GM18868 (cell line): ENCODE measurements around the gene SLC37A2.
"Not testable (repeated sequence)": the region's sequence is repeated elsewhere in the genome, so short reads cannot be mapped to it uniquely, and the experiment has no call there.

Experiments used
- ATAC-seq: cut with Tn5 transposase; IDR thresholded peaks from one replicate; pipeline ENCODE4 v1.9.1; 2021; ENCODE audit warnings: mild to moderate bottlenecking, moderate library complexity; ENCODE audit not compliant: unreplicated experiment

The SLC37A2 gene

DNA sequence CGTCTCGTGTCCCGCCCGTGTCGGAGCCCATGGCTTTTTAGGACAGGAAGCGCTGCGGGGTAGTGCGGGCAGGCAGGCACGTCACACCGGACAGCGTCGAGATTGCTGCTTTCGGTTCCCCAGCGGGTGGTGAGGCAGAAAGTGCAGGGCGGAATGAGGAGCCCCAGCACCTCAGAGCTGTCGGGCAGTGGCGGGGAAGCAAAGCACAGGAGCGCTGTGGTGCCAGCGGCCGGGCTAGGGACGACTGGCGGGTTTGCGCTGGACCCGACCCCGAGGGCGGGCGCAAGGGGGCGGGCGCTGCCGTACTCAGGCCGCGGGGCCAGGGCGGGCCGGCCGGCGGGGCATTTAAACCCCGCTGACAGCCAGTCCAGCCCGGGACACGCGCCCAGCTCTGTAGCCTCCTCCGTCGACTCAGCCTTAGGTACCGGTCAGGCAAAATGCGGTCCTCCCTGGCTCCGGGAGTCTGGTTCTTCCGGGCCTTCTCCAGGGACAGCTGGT, at the start of gene SLC37A2:
SLC37A2 (plus strand) TSS at position 375 of the 498 bp plus-strand sequence; CDS start at position 438, 63 bp downstream.
- ATAC-seq: peak; percentile 94

DNA sequence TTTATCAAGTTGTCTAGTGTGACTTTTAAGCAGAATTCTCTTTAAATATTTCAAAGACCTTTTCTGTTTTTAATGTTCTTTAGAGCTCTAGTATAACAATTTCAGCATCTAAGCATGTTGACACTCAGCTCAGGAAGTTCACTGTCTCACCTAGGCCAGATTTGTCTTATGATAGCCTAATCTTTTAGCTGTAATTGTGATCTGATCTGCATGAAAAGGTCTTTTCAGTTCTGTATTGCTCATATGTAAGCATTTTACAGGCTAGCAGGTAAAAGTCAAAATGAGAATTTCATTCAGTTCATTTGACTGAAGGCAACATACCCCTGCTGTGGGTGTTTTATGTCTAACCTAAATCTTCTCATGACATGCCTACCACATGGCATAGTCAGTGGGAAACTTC, 46.7 kb upstream of the SLC37A2 start:
- ATAC-seq: no peak

DNA sequence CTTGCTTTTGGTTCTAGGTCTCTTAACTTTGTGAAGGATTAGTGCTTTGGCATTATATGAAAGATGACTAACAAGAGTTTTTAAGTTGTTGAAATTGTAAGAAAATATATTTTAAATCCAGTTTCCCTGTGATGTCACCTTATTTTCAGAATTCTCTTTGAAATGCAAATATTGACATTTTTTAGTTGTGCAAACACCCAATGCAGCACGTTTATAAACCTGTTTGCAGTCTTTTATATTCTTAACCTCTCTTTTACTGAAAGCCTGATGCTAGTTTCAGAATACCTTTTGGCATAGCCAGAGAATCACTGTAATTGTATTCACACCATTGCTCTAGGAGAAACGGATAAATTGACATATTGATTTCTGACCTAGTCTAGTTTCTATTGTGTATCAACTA, 42.8 kb upstream of the SLC37A2 start:
- no peak for ATAC-seq

DNA sequence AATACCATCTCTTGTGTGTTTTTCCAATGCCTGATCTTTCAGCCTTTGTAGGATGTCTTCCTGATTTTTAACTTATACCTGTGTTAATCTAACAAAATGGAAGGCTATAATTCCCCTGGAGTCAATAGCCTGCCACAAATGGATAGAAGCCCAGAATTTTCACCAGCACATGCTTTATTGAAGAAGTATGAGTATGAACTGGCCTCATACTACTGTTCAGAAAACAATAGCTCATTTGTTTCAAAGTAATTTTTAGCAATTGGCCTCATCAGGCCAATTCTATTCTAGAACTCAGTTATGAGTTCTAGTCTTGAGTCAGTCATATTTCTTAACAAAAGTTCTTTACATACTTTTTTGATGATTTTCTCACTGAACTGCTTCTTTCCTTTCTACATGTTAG, 40.6 kb upstream of the SLC37A2 start:
- ATAC-seq: no peak

DNA sequence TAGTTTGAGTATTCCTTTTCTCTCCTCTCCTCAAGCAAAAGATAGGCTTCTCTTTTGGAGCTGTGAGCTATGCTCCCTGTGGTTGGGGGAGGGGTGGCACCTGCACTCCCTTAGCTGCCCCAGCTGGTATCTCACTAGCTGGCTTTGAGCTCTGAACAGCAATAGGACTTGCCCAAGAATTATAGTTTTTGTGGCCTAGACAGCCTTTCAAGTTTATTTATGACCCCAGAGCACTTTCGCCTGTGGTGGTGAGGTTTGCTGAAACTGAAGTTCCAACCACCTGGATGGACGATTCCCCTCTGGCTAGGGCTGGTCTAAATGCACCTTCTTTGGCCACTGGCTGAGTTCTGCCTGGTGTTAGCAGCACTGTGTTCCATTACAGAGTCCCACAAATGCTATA, 37.1 kb upstream of the SLC37A2 start:
- ATAC-seq: no peak

DNA sequence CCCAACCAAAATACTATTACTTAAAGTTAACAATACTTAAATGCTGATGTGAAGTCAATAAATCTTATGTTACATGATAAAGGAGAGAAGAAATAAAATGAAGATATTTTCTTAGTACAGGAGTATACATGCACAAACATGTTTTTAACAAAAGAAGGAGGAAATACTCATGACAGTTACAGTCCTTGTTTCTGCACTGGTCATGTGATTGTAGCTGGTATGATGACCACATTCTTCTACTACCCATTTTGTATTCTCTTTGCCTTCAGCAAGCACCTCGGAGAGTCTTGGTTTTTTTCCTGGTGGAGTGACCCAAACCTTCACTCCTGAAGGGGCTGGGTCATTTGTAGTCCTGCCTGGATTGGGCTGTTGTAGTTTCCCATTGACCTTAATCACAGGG, 33.7 kb upstream of the SLC37A2 start:
- not testable (repeated sequence) for ATAC-seq

DNA sequence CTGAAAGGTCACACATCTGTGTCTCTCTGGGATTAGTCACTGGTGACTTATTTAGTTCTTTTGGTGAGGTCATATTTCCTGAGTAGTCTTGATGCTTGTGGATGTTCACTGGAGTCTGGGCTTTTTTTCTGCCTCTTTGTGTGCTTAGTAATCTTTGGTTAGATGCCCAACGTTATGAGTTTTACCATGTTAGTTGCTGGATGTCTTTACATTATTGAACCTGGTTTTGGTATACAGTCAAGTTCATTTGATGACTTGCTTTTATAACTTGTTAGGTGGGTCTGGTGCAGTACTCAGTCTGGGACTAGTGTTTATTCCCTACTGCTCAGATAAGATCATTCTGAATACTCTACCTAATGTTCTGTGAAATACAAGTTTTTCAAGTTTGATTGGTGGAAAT, 26.2 kb upstream of the SLC37A2 start:
- no peak for ATAC-seq

DNA sequence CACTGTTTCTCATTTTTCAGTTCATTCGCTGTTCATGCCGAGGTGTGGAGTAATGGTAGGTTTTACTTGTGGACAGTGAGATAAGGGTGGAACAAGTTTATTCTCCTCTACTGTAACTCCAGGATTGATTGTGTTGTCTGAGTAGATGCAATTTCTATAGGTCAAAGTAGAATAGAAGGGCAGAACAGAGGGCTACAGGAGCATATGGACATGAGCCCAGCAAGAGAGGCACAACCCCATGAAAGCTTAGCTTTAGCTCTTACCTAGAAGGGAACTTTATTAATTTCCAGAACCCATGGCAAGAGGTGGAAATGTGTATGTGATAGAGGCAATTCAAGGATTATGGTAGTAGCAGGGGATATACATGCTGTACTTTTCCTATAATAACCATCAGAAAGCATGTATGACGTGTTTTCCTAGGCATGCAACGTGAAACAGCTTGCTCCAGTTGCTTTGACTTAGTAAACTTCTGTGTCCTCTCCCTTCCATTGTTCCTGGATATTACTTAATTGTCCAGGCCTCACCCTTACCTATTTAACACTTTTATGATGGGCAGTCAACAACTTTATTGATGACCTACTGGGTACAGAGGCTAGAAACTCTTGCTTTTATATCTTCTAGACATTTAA, 13.8 kb upstream of the SLC37A2 start:
- no peak for ATAC-seq

DNA sequence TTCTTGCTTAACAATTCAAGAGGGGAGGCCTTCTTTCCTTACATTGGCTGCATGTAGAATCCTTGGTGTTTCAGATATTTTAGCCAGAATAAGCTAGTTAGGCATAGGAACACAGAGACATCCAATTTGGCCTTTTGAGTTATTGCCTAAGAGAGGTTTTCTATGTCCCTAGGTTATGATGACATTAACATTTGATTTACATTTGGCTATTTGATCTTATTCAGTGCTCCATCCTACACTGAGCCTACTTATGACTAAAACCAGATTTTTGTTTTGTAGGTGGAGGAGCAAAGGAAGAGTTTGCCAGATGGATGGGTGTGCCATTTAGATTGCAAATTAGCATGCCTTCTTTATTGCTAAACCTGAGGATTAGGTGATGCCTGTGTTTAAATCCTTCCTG, 11.1 kb upstream of the SLC37A2 start:
- ATAC-seq: no peak

DNA sequence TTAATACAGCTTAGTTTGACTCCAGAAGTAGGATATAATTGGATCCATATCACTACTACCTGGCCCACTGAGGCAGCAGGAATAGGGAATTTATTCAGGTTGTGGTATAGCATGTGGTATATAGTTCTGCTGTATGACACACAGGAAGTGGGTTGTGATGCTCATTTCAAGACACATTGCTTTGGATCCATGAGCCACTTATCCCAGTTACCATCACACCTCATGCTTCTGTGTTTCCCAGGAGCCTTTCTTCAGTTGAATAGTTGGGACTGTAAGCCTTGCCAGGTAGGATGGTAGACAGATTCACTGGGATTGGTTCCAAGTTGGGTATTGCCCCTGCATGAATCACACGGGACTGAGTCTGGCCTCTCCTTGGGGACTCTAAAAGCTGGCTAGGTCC, 9.9 kb upstream of the SLC37A2 start:
- ATAC-seq: no peak

DNA sequence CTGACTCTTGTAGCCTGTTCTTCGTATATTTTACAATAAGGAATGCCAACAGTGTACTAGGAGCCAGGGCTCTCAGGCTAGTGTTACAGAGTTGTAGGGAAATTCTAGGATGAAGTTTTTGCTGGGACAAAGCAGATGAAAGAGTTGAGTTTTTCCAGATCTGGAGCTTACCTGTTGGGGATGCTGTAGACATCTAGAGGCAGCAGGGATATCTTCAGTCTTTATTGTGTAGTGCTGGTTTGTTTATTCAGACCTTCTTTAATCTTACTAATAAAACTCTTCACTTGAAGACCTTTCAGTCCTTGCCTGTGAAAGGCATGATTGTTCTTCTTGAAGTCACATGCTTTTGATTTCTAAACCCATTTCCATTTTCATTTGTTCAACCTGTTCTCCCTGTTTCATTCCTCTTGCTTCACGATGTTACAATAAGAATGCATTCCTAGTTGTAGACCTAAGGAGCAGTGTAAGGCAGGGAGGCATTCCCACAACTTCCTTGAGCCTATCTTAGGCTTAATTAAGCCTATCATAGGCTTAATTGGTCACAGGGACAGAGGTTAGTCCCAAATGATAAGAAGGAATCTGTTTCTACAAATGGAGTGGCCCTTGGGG, 7.9 kb upstream of the SLC37A2 start:
- ATAC-seq: no peak

DNA sequence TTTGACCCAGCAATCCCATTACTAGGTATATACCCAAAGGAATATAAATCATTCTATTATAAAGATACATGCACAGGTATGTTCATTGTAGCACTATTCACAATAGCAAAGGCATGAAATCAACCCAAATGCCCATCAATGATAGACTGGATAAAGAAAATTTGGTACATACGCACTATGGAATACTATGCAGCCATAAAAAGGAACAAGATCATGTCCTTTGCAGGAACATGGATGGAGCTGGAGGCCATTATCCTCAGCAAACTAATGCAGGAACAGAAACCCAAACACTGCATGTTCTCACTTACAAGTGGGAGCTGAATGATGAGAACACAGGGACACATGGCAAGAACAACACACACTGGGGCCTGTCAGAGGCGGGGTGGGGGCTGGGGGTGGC, 7.0 kb upstream of the SLC37A2 start:
- not testable (repeated sequence) for ATAC-seq

DNA sequence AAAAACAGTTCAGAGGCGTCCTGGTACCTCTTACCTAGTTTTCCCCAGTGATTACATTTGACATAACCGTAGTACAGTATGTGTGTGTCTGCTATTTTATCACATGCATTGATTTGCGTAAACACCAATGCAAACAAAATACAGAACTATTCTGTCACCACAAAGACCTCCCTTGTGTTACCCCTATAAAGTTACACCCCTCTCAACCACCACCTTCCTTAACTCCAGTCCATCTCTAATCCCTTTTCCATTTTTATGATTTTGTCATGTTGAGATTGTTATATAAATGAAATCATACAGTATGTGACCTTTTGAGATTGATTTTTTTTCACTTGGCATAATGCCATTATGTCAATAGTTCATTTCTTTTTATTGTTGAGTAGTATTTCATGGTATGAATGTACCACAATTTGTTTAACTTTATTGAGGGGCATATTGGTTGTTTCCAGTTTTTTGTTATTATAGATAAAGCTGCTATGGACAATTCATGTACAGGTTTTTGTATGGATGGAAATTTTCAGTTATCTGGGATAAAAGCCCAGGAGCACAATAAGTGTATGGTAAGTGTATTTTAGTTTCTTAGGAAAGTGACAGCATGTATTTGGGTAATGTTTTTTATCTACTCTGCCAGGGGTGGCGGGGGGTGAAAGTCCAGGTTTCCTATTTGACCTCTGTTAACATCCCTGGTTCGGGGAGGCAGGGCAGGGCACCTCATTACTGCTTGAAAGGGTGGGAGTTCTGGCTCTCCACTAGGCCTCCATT, 6.0 kb upstream of the SLC37A2 start:
- no peak for ATAC-seq

DNA sequence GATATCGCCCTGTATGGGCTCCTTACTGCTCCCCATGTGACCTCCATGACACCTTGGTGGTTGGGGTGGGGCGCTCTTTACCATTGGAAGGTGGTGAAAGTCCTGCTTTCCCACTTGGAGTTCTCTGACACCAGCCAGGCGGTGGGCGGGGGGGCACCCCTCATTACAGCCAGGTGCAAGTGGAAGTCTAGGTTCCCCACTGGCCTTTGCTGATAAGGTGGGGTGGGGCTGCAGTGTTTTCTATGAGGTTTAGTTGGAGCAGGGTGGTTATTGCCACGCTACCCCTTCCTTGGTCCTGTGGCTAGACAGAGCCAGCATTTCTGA, 5.5 kb upstream of the SLC37A2 start:
- no peak for ATAC-seq

DNA sequence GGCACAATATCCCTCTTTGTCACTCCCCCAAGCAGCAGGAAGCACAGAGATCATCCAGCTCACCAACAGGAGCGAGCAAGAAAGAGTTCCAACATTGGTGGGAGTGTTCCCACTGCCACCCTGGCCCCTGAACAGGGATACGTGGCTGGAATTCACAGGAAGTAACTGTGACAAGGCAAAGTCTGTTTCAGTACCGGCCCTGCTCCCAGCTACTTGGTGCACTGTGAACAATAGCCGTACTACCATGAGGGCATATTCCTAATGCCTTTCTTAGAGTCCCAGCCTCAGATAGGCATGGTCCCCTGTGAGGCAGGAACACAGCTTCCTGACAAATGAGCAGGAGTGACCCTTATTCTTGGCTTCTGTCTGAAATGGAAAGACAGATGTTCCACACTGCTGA, 1.8 kb upstream of the SLC37A2 start:
- no peak for ATAC-seq

DNA sequence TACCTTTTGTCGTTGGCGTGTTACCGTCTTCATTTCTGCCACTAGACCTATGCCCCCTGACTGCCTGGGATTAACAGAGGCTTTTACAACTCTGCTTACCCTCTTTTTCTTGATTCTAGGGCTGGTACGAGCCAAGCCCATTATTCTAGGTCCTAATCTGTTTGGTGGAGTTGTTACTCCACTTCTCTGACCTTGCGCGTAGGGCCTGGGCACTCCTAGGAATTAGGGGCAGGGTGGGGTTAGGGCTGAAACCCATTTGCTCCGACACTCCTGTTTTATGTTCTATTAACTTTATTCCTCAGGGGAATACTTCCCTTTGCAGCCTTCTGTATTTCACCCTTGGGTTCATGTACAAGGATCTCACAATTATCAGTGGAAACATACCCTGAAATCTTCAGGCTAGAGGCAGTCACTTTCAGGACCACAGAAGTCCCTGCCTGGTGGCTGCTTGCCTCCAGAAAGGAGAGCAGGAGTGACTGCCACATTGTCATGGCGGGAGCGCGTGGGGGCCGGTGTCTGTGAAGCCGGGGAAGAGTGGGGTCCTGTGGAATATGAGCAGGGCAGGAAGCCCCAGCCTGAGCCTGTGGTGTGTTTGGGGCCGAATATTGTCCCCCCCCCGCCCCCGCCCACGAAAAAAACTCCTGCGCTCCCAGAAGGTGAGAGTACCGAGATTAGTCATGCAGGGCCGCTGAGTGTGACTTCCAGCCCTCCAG, 731 bp upstream of the SLC37A2 start:
- ATAC-seq: no peak

DNA sequence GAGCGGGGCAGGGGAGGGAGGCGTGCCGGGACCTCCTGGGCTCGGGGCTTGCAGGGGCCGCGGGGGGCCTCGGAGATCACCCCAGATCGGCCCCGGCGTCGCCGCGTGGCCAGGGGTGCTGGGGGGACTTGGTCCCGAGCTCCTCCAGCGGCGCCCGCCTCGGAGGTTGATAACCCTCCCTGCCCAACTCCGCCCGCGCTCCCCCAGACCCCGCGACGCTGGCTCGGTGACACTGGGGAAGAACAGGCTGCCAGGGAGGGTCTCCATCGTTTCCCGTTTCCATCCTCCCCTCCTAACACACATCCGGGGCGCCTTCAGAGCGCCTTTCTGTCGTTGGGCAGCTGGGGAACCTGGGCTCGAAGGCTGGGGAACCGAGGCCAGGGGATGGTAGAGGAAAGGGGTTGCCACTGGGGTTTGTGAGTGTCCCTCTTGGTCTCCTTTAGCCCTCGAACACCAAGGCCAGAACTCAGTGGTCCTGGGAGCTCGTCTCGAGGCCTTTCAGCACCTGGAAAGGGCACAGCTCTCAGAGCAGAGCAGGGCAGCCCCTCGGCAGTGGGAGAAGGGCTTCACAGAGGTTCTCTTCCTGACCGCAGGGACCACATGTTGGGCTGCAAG, 431 bp downstream of the SLC37A2 start:
- peak; percentile 21 for ATAC-seq

DNA sequence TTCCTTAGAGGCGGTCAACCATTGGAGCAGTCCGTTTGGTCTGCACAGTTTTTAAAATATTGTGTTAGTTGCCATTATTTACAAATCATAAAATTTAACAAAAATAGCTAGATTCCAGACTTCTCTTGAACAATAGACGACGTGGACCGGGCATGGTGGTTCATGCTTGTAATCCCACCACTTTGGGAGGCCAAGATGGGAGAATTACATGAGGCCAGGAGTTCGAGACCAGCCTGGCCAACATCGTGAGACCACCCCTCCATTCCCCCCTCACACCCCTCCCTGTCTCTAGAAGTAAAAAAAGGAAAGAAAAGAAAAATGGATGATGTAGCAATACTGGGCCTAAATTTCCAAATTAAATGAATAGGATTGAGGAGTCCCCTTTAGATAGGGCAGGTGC, 965 bp downstream of the SLC37A2 start:
- ATAC-seq: no peak

DNA sequence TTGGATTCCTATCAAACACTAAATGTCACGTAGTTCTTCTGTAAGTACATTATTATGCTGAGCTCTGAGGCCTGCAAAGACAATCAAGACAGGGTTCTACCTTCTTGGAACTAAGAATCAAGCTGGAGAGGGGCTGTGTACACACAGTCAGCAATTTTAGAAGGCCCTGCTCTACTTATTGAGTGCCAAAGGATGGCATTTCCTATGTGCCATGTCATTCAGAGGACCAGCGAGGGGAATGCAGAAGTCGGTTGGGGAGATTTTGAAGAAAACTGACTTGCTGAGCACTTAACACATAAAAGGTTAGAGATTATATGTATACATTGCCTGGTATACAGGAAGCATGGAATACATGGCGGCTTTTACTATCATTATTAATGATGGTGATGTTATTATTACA, 5.3 kb downstream of the SLC37A2 start:
- no peak for ATAC-seq

DNA sequence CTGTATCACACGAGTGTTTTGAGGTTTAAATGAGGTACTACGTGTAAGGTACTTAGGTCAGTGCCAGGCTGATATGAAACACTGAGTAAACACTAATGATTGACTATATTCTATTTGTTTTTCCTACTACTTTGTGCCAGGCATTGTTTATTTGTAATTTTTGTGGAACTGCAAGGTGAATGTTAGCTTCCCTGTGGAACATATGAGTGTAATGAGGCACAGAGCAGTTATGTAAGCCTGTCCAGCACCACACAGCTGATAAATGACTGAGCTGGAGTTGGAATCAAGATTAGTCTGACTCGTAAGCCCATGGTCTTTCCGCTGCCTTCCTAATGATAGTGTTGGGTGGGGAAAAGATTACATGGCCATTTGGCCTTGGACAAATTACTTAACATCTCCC, 5.9 kb downstream of the SLC37A2 start:
- ATAC-seq: no peak

DNA sequence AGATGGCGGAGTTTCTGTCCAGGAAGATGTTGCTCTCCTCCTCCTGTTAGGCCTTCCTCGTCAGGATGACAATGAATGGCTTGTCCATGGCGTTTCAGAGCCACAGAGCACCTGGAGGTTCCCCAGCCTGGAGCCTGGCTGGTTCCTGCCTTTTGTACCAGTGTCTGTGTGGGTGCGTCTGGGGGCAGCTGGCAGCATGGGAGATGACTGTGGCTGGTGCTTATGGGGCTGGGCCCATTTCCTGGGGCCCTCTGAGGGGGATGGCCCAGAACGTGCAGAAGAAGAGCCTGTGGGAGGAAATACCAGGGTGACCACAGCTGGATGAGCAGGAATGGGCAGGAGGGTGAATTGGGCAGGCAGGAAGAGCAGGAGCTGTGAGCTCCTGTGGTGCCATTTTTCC, 6.7 kb downstream of the SLC37A2 start:
- ATAC-seq: no peak
